ENCODE measurements around the gene CDH4.

- TF ChIP-seq CTCF (conservative IDR thresholded peaks at IDR 0.05; ENCODE audit: low read depth, low read length) (no peak), POLR2A (IDR thresholded peaks at IDR 0.05; ENCODE audit: low read depth, low read length) (no peak), CHD1 (IDR thresholded peaks at IDR 0.05; ENCODE audit: low read depth, low read length) (no peak), MAZ (IDR thresholded peaks at IDR 0.05; ENCODE audit: borderline replicate concordance, low read depth, low read length) (no peak), RFX5 (IDR thresholded peaks at IDR 0.05; ENCODE audit: low read depth, low read length) (no peak), MAFK (IDR thresholded peaks at IDR 0.05; ENCODE audit: low read depth, low read length) (no peak), MXI1 (IDR thresholded peaks at IDR 0.05; ENCODE audit: borderline replicate concordance, low read depth, low read length) (no peak), RCOR1 (IDR thresholded peaks at IDR 0.05; ENCODE audit: insufficient replicate concordance, low read length) (no peak), CEBPB (IDR thresholded peaks at IDR 0.05; ENCODE audit: low read depth, low read length) (no peak)
Measured at GRCh38 chr20:61871160-61871559, 619.1 kb downstream of the CDH4 start.

All from IMR-90 (cell line).